ENCODE results near the gene CTBP2. TPM values are rescaled to one million over a fixed set of nuclear protein-coding genes. Genes with fewer than 3 reads are reported as not detected.

The CTBP2 gene
- total RNA-seq, 2 experiments from 2014 or later, result 0.17 TPM; not detected in 1

GRCh38 chr10:125081931-125082330 lies 78.4 kb downstream of the CTBP2 start:
- H3K4me3 ChIP-seq (ENCODE audit: low read length), result no peak overlapping the region
- ChIA-PET POLR2A (no interaction called here), CTCF (no interaction called here)
- Mint-ChIP-seq H3K4me1 (ENCODE audit: low read depth) (no peaks in the 10 kb centered on the region), H3K27ac (no peak overlapping the region), H3K4me3 (no peak overlapping the region), H3K36me3 (ENCODE audit: low read depth) (no peaks in the 10 kb centered on the region), H3K27me3 (no peaks in the 10 kb centered on the region), H3K9me3 (no peaks in the 10 kb centered on the region)
- intact Hi-C loops (cut with DNase I, micrococcal nuclease), result no loop called here
- no peaks in the 10 kb centered on the region for H3K36me3 ChIP-seq (ENCODE audit: insufficient read depth, low read length)
- no peaks in the 10 kb centered on the region for H3K27me3 ChIP-seq (ENCODE audit: control insufficient read depth in 1 of 2, insufficient read depth in 2 of 2, low read length in 2 of 2)
- H3K9me3 ChIP-seq (ENCODE audit: control insufficient read depth in 1 of 2, insufficient read depth in 1 of 2, low read length in 2 of 2), result peaks cover 0 to 4% of the 10 kb centered on the region in 2 experiments
- H3K27ac ChIP-seq (ENCODE audit: low read depth in 1 of 2, low read length in 2 of 2), result no peak overlapping the region
- ATAC-seq (ENCODE audit: poor library complexity) (no peak), DNase-seq (no peak)
- no peak for TF ChIP-seq CTCF (IDR thresholded peaks at IDR 0.05)
- H3K4me1 ChIP-seq (ENCODE audit: insufficient read depth, low read length), result no peaks in the 10 kb centered on the region

GRCh38 chr10:125080984-125081383 lies 79.4 kb downstream of the CTBP2 start:
- no peak for ATAC-seq (ENCODE audit: poor library complexity)
- CTCF ChIA-PET, result no interaction called here
- DNase-seq, result no peak
- intact Hi-C loops (cut with DNase I, micrococcal nuclease), result no loop called here
- H3K4me1 ChIP-seq (ENCODE audit: insufficient read depth, low read length), result no peaks in the 10 kb centered on the region
- no peaks in the 10 kb centered on the region for H3K36me3 Mint-ChIP-seq (ENCODE audit: low read depth)
- no peaks in the 10 kb centered on the region for H3K9me3 Mint-ChIP-seq
- no peaks in the 10 kb centered on the region for H3K36me3 ChIP-seq (ENCODE audit: insufficient read depth, low read length)
- no peak overlapping the region for H3K4me3 Mint-ChIP-seq
- no peaks in the 10 kb centered on the region for H3K4me1 Mint-ChIP-seq (ENCODE audit: low read depth)
- no peak overlapping the region for H3K4me3 ChIP-seq (ENCODE audit: low read length)
- H3K27me3 Mint-ChIP-seq, result no peaks in the 10 kb centered on the region
- POLR2A ChIA-PET, result no interaction called here
- no peaks in the 10 kb centered on the region for H3K27me3 ChIP-seq (ENCODE audit: control insufficient read depth in 1 of 2, insufficient read depth in 2 of 2, low read length in 2 of 2)
- no peak for TF ChIP-seq CTCF (IDR thresholded peaks at IDR 0.05)
- no peak overlapping the region for H3K27ac ChIP-seq (ENCODE audit: low read depth in 1 of 2, low read length in 2 of 2)
- H3K9me3 ChIP-seq (ENCODE audit: control insufficient read depth in 1 of 2, insufficient read depth in 1 of 2, low read length in 2 of 2), result peaks cover 0 to 7% of the 10 kb centered on the region in 2 experiments
- no peak overlapping the region for H3K27ac Mint-ChIP-seq

- intact Hi-C loops (cut with DNase I, micrococcal nuclease), result no loop called here
- no peak for DNase-seq
- no peaks in the 10 kb centered on the region for H3K27me3 Mint-ChIP-seq
- H3K27me3 ChIP-seq (ENCODE audit: control insufficient read depth in 1 of 2, insufficient read depth in 2 of 2, low read length in 2 of 2), result no peaks in the 10 kb centered on the region
- H3K9me3 Mint-ChIP-seq, result no peaks in the 10 kb centered on the region
- H3K36me3 ChIP-seq (ENCODE audit: insufficient read depth, low read length), result no peaks in the 10 kb centered on the region
- peaks cover 0 to 7% of the 10 kb centered on the region in 2 experiments for H3K9me3 ChIP-seq (ENCODE audit: control insufficient read depth in 1 of 2, insufficient read depth in 1 of 2, low read length in 2 of 2)
- no peak overlapping the region for H3K4me3 Mint-ChIP-seq
- no peaks in the 10 kb centered on the region for H3K4me1 Mint-ChIP-seq (ENCODE audit: low read depth)
- ChIA-PET CTCF (no interaction called here), POLR2A (no interaction called here)
- no peaks in the 10 kb centered on the region for H3K36me3 Mint-ChIP-seq (ENCODE audit: low read depth)
- no peak overlapping the region for H3K27ac ChIP-seq (ENCODE audit: low read depth in 1 of 2, low read length in 2 of 2)
- ATAC-seq (ENCODE audit: poor library complexity), result no peak
- H3K4me3 ChIP-seq (ENCODE audit: low read length), result no peak overlapping the region
- no peak overlapping the region for H3K27ac Mint-ChIP-seq
- TF ChIP-seq CTCF (IDR thresholded peaks at IDR 0.05), result no peak
- H3K4me1 ChIP-seq (ENCODE audit: insufficient read depth, low read length), result no peaks in the 10 kb centered on the region
Observed at GRCh38 chr10:125080296-125080695, 80.1 kb downstream of the CTBP2 start.

Measured in CD4-positive, alpha-beta T cell (primary cell).